Iris pigment epithelial cell (primary cell): ENCODE measurements around the gene KRTAP5-2.
A peak's percentile ranks its signal among the peaks of the same experiment; 100 is the strongest.
"Not testable (repeated sequence)": the region's sequence is repeated elsewhere in the genome, so short reads cannot be mapped to it uniquely, and the experiment has no call there.

Experiments
- DNase-seq: peaks from one replicate; pipeline ENCODE4 v3.0.0-alpha.2; 2011; ENCODE audit warnings: low read depth

Gene KRTAP5-2

GRCh38 chr11:1589996-1590395 is 8.1 kb downstream of the KRTAP5-2 start:
- DNase-seq = no peak

DNA sequence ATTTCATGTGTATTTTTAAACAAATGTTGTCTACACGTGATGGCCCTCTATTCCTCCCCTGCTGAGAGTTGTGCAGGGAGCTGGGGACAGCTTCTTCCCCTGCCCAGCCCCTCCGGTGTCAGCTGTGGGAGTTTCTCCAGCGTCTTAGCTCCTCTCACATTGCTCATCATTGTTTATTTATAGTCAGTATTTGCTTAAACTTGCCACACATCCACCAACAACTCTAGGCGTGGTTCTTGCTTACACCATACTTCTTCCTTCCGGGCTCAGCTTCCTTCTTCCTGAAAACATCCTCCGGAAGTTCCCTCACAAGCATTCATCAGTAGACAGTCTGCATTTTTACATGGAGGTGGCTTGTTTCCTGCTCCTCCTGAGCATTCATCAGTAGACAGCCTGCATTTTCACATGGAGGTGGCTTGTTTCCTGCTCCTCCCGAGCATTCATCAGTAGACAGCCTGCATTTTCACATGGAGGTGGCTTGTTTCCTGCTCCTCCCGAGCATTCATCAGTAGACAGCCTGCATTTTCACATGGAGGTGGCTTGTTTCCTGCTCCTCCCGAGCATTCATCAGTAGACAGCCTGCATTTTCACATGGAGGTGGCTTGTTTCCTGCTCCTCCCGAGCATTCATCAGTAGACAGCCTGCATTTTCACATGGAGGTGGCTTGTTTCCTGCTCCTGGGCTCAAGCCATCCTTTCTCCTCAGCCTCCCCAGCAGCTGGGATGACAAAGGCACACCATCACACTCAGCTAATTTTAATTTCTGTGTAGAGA is 8.7 kb downstream of the KRTAP5-2 start:
- DNase-seq = not testable (repeated sequence)

DNA sequence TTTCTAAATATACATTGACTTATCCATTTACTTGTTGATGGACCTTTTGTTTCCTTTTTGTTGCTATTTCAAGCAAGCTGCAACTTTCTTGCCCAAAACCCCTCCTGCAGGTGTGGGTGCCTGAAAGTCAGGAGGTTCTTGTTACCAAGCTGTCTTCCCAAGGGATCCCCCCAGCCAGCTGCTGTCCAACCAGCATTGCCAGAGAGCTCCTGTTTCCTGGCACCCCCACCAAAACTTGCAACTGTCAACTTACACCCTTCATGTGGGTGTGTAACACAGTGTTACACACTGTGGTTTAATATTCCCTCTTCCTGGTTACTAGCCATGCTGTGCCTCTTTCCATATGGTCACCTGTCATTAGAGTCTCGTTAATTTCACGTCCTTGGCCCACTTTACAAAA is 11.4 kb downstream of the KRTAP5-2 start:
- DNase-seq = no peak

DNA sequence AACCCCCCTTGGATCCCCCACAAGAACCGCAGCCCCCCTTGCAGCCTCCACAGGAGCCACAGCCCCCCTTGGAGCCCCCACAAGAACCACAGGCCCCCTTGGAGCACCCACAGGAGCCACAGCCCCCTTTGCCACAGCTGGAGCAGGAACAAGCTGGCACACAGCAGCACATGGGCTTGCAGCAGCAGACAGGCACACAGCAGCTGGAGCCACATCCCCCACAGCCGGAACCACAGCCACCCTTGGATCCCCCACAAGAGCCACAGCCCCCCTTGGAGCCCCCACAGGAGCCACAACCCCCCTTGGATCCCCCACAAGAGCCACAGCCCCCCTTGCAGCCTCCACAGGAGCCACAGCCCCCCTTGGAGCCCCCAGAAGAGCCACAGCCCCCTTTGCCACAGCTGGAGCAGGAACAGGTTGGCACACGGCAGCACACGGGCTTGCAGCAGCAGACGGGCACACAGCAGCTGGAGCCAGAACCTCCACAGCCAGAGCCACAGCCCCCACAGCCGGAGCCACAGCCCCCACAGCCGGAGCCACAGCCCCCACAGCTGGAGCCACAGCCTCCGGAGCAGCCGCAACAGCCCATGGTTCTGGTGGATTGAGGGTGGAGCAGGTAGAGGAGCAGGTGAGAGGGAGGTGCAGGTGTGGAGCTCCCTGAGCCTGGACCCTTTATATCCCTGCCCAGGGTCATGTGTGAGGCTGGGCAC is 13.3 kb downstream of the KRTAP5-2 start, which contains the start of gene KRTAP5-1:
TSS of gene KRTAP5-1 (minus strand) at position 623 of the 710 bp plus-strand sequence. CDS start at position 589, 34 bp downstream.
- DNase-seq = not testable (repeated sequence)

DNA sequence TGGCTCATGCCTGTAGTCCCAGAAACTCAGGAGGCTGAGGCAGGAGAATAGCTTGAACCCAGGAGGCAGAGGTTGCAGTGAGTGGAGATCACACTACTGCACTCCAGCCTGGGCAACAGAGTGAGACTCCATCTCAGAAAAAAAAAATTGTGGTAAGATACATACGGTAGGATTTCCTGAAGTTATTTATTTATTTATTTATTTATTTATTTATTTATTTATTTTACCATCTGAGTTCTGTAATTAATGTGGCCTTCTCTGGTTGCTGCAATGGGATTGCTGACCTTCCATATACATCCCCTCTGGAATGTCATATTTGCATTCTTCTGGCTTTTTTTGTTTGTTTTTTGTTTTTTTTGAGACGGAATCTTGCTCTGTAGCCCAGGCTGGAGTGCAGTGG is 15.2 kb downstream of the KRTAP5-2 start:
- not testable (repeated sequence) for DNase-seq

GRCh38 chr11:1581976-1582375 is 16.1 kb downstream of the KRTAP5-2 start:
- no peak for DNase-seq

GRCh38 chr11:1576825-1577224 is 21.3 kb downstream of the KRTAP5-2 start:
- DNase-seq = no peak

DNA sequence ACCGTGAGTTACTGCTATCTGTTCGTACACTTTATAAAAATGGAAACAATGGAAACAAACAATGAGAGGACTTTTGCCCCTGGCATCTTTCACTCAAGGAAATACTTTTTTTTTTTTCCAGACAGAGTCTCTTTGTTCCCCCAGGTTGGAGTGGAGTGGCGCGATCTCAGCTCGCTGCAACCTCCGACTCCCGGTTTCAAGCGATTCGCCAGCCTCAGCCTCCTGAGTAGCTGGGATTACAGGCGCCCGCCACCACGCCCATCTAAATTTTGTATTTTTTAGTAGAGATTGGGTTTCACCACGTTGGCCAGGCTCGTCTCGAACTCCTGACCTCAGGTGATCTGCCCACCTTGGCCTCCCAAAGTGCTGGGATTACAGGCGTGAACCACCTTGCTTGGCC is 22.3 kb downstream of the KRTAP5-2 start:
- not testable (repeated sequence) for DNase-seq

DNA sequence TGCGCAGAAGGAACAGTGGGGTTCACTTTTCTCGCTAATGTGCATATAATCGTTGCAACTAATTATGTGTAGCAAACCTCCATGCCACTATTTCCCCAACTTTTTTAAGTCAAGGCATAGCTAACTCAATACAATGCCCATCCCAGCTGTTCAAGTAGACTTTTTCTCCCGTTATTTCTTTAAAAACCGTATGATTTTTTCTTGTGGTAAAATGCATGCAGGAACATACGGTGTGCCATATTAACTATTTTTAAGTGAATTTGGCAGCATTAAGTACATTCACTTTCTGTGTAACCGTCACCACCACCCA is 23.2 kb downstream of the KRTAP5-2 start:
- DNase-seq = no peak

DNA sequence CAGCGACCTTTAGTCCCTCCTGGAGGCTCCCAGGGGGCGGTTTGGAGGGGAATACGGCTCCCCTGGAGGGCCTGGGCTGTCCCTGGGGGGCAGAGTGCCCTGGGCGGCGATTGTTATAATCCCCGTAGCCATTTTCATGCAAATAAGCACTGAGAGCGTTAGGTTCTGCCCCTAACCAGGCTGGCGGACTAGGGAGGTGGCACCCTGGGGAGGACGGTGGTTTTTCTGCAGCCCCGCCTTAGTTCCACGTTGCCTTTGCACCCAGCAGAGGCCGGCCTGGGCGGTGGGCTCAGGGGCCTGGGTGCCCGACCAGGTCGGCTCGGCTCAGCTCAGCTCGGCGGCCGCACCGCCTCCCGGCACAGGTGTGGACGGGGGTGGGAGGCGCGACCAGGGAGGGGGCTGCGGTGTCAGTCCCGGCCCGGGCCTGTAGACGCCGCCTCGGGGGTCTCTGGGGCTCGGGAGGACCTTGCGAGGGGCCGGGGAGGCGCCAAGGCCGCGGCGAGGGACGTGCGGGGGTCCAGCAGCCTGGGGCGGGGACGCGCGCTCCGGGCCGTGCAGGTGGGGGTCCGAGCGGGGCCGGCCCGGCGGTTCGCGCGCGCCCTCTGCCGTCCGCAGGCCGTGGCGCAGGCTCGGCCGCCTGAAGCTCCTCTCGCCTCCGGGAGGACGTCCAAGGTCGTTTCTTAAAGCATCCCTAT is 23.7 kb downstream of the KRTAP5-2 start:
- DNase-seq = peak; percentile 30

GRCh38 chr11:1573903-1574237 is 24.2 kb downstream of the KRTAP5-2 start:
- no peak for DNase-seq

DNA sequence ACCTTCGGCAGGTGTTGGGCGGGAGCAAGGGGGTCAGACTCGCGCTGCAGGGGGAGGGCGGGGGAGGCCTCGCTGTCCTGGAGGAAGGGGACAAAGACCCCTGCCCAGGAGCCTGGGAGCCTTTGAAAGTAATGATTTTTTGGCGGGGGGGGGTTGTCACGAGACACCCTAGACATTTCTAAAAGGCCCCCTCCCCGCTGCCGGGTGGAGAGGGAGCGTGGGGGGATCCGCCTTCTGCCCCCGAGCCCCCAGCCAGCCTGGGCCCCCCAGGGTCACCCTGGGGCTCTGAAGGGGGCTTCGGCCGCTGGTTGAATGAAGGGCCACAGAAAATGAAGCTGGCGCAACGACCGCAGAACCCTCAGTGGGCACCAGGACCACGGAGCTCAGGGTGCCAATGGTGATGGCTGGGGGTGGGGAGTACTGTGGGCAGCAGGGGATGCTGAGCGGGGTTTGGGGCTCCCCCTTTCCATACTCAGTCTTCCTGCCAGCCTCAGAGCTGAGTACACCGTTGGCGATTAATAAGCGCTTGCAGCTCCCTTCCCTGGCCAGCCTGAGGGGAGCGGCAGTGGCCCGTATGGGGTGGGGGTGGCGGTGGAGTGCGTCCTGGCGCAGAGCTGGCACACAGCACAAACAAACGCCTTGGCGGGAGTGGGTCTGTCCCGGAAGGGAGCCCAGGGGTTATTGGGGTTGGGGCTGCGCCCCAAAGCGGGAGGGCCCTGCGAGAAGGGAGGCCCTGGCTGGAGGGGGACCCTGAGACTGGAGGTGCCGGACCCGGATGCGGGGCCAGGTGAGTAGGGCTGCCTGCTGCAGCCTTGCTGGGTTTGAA is 24.8 kb downstream of the KRTAP5-2 start:
- no peak for DNase-seq

DNA sequence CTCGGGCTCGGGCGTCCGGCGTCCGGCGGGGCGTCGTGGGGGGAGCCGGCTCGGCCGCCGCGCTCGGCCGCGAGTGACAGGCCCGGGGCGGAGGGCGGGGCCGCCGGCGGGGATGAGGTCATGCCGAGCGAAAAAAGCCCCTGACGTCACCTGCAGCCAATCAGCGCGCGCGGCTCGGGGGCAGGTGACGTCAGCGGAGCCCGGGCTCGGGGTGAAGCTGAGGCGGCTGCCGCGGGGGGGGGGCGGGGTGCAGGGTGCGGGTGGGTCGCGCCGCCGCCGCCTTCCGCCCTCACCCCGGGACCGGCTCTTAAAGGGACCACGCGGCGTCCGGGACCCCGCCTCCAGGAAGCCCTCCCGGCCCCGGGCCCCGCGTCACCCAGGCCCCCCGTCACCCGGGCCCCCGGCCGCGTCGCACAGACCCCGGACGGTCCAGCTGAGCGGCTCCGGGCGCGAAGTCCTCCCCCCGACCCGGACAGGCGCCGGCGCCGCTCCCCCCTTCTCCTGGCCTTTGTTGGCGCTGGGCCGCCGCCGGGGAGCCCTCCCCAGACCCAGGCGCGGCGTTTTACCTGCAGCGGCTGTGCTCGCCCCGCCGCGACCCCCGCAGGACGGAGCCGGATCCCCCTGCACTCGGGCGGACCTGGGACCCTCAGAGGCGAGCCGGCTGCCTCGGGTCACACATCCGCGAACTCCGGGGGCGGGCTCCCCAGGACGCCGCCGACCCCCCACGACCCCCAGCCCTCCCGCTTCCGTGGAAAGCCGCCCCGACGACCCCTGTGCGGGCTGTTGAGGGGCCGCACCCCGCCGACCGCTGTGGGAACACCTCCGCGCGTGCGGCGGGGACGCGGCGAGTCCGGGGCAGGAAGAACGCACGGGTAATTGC is 25.7 kb downstream of the KRTAP5-2 start, which contains the start of gene DUSP8:
TSS of gene DUSP8 (minus strand) at position 75 of the 880 bp plus-strand sequence. CDS start 6,445 bp downstream, outside the sequence.
- peak; percentile 79 for DNase-seq

- DNase-seq = no peak
These were observed 26.3 kb downstream of the KRTAP5-2 start for GRCh38 chr11:1571760-1572196.

DNA sequence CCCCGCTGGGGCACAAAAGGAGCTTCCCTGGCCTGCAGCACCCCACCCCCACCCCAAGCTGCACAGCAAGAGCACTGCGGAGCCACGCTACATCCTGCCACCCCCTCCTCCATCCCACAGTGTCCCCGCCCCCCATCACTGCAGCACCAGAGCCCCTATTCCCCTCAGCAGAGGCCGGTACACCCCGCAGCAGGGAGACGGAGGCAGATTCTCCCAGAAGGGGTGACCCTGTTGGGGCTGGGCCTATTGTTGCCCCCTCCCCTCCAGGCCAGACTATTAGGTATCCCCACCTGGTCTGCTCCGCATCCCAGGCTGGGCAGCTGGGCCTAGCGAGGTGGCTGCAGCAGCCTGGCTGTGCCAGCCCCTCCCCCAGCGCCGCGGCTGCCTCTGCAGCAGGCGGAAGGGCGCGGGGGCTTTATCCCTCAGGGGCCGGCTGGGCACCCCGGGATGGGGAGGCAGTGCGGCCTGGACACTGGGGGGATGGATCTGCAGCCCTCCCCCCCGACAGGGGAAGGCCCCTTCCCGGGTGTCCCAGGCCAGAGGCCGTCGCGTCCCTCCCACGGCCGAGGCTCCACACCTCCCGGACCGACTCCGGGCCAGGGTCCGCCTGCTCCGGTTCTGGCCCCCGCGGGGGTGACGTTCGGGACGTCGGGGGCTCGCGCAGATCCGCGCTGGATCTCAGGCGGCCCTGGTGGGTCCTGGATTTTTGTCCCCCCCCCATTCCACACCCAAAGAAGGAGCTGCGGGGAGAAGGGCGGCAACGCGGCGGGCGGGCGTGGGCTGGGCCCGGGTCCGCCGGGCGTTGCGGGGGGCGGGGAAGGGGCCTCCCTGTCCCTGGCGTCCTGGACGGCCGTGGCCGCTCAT is 27.0 kb downstream of the KRTAP5-2 start:
- no peak for DNase-seq

- no peak for DNase-seq
These were observed 27.6 kb downstream of the KRTAP5-2 start for GRCh38 chr11:1570531-1570895.

DNA sequence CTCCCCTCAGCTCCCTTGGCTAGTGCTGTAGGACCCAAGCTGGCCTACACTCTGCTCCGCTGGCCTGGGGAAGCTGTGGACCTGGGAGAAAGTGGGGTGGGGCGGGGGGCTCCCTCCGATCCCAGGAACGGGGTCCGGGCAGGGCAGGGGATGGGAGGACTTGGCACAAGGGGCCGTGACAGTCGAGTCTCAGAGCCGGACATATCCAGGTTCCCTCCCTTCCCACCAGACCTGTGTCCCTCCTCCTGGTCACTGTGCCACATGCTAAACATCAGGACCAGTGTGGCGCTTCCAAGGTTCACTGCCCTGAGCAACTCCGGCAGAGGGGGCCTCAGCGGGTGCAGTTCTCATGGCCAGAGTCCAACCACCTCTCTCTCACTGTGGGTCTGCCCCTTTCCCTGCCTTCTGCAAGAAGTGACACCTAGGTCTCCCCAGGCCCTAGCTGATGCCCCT is 28.1 kb downstream of the KRTAP5-2 start:
- DNase-seq = no peak

GRCh38 chr11:1569251-1569780 is 28.8 kb downstream of the KRTAP5-2 start:
- DNase-seq = no peak

GRCh38 chr11:1568441-1568911 is 29.6 kb downstream of the KRTAP5-2 start:
- no peak for DNase-seq

GRCh38 chr11:1567721-1568100 is 30.4 kb downstream of the KRTAP5-2 start:
- DNase-seq = no peak
